Measurements from ENCODE around the gene FGF12. TPM values are rescaled to one million over a fixed set of nuclear protein-coding genes. Genes with fewer than 3 reads are reported as not detected.

The FGF12 gene
- total RNA-seq, 4 donors from 2014 or later, result 0.94 to 15.9 (median 15.1) TPM

- TF ChIP-seq EP300 (IDR thresholded peaks at IDR 0.05) (no peak), POLR2A (IDR thresholded peaks at IDR 0.05) (no peak), POLR2AphosphoS5 (IDR thresholded peaks at IDR 0.05) (no peak)
- TF ChIP-seq, protein P1, sequence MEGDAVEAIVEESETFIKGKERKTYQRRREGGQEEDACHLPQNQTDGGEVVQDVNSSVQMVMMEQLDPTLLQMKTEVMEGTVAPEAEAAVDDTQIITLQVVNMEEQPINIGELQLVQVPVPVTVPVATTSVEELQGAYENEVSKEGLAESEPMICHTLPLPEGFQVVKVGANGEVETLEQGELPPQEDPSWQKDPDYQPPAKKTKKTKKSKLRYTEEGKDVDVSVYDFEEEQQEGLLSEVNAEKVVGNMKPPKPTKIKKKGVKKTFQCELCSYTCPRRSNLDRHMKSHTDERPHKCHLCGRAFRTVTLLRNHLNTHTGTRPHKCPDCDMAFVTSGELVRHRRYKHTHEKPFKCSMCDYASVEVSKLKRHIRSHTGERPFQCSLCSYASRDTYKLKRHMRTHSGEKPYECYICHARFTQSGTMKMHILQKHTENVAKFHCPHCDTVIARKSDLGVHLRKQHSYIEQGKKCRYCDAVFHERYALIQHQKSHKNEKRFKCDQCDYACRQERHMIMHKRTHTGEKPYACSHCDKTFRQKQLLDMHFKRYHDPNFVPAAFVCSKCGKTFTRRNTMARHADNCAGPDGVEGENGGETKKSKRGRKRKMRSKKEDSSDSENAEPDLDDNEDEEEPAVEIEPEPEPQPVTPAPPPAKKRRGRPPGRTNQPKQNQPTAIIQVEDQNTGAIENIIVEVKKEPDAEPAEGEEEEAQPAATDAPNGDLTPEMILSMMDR (IDR thresholded peaks at IDR 0.05), result no peak
- H3K36me3 ChIP-seq, result no peaks in the 10 kb centered on the region
- ATAC-seq, result no peak
Measured at GRCh38 chr3:192194085-192194484, 533.3 kb downstream of the FGF12 start.

GRCh38 chr3:192188218-192188835, 539.0 kb downstream of the FGF12 start:
- peak; percentile 31 for ATAC-seq
- Histone ChIP-seq H3K27me3 (no peaks in the 10 kb centered on the region), H3K4me1 (no peaks in the 10 kb centered on the region), H3K36me3 (no peaks in the 10 kb centered on the region), H3K4me3 (no peak overlapping the region), H3K9me3 (no peaks in the 10 kb centered on the region), H3K27ac (no peak overlapping the region)
- 28 to 39% methylated on average over 7 of the region's 7 CpGs for WGBS, 2 donors (ENCODE audit: low coverage in 1 of 2)
- TF ChIP-seq EP300 (IDR thresholded peaks at IDR 0.05), result no peak
- TF ChIP-seq POLR2A (IDR thresholded peaks at IDR 0.05), result no peak
- TF ChIP-seq, protein P1 (IDR thresholded peaks at IDR 0.05), result peak; percentile 54 to 69 (median 62)
- no peak for TF ChIP-seq POLR2AphosphoS5 (IDR thresholded peaks at IDR 0.05)

More at GRCh38 chr3:192194085-192194484, 533.3 kb downstream of the FGF12 start:
- no peak overlapping the region for H3K27ac ChIP-seq
- no peaks in the 10 kb centered on the region for H3K27me3 ChIP-seq
- H3K4me1 ChIP-seq, result no peaks in the 10 kb centered on the region
- no peak overlapping the region for H3K4me3 ChIP-seq
- H3K9me3 ChIP-seq, result no peaks in the 10 kb centered on the region

- no peak for ATAC-seq
- WGBS, 2 donors (ENCODE audit: low coverage in 1 of 2), result 48 to 82% methylated on average over 3 to 4 of the region's 4 CpGs
- TF ChIP-seq POLR2AphosphoS5 (IDR thresholded peaks at IDR 0.05) (no peak), EP300 (IDR thresholded peaks at IDR 0.05) (no peak), POLR2A (IDR thresholded peaks at IDR 0.05) (no peak)
- TF ChIP-seq, protein P1 (IDR thresholded peaks at IDR 0.05), result no peak
Measured at GRCh38 chr3:192187485-192188051, 539.8 kb downstream of the FGF12 start.

GRCh38 chr3:192186498-192186897, 540.8 kb downstream of the FGF12 start:
- TF ChIP-seq, protein P1 (IDR thresholded peaks at IDR 0.05), result no peak
- TF ChIP-seq POLR2A (IDR thresholded peaks at IDR 0.05) (no peak), POLR2AphosphoS5 (IDR thresholded peaks at IDR 0.05) (no peak), EP300 (IDR thresholded peaks at IDR 0.05) (no peak)
- 63 to 93% methylated on average over 3 of the region's 3 CpGs for WGBS, 2 donors (ENCODE audit: low coverage in 1 of 2)

More at GRCh38 chr3:192187485-192188051, 539.8 kb downstream of the FGF12 start:
- Histone ChIP-seq H3K4me1 (no peaks in the 10 kb centered on the region), H3K4me3 (no peak overlapping the region), H3K9me3 (no peaks in the 10 kb centered on the region), H3K27ac (no peak overlapping the region), H3K36me3 (no peaks in the 10 kb centered on the region), H3K27me3 (no peaks in the 10 kb centered on the region)

GRCh38 chr3:192186045-192186444, 541.3 kb downstream of the FGF12 start:
- no peaks in the 10 kb centered on the region for H3K36me3 ChIP-seq
- ATAC-seq, result no peak
- no peaks in the 10 kb centered on the region for H3K9me3 ChIP-seq
- TF ChIP-seq POLR2AphosphoS5 (IDR thresholded peaks at IDR 0.05) (no peak), EP300 (IDR thresholded peaks at IDR 0.05) (no peak), POLR2A (IDR thresholded peaks at IDR 0.05) (no peak)
- TF ChIP-seq, protein P1 (IDR thresholded peaks at IDR 0.05), result no peak
- no peaks in the 10 kb centered on the region for H3K27me3 ChIP-seq
- H3K4me1 ChIP-seq, result no peaks in the 10 kb centered on the region
- H3K27ac ChIP-seq, result no peak overlapping the region
- 78 to 87% methylated on average over 2 of the region's 2 CpGs for WGBS, 2 donors (ENCODE audit: low coverage in 1 of 2)
- H3K4me3 ChIP-seq, result no peak overlapping the region

More at GRCh38 chr3:192186498-192186897, 540.8 kb downstream of the FGF12 start:
- Histone ChIP-seq H3K9me3 (no peaks in the 10 kb centered on the region), H3K27ac (no peak overlapping the region), H3K36me3 (no peaks in the 10 kb centered on the region), H3K27me3 (no peaks in the 10 kb centered on the region), H3K4me3 (no peak overlapping the region), H3K4me1 (no peaks in the 10 kb centered on the region)
- ATAC-seq, result no peak
